Coronary artery (tissue), 2 donors: Measurements from ENCODE around the gene MYBPC1.
A peak's percentile ranks its signal among the peaks of the same experiment; 100 is the strongest.

Experiments
- DNase-seq: peaks from one replicate; pipeline ENCODE4 v3.0.0-alpha.2; 2017; ENCODE audit warnings: low spot score
- H3K27ac ChIP-seq, 2 donors: fragments of 200-600 bp; sonication (generic); one replicate each; pipeline ENCODE4 v1.5.1; 2016 to 2019
- H3K4me3 ChIP-seq: fragments of 200-600 bp; sonication (generic); 2 replicates; pipeline ENCODE4 v1.5.1; 2016; ENCODE audit warnings: mild to moderate bottlenecking, moderate library complexity
- TF ChIP-seq, protein P1 (sequence below): fragments of 200-600 bp; sonication (generic); IDR thresholded peaks from one replicate; pipeline ENCODE4 v1.5.1; 2019; ENCODE audit warnings: antibody characterized with exemption

The MYBPC1 gene

DNA sequence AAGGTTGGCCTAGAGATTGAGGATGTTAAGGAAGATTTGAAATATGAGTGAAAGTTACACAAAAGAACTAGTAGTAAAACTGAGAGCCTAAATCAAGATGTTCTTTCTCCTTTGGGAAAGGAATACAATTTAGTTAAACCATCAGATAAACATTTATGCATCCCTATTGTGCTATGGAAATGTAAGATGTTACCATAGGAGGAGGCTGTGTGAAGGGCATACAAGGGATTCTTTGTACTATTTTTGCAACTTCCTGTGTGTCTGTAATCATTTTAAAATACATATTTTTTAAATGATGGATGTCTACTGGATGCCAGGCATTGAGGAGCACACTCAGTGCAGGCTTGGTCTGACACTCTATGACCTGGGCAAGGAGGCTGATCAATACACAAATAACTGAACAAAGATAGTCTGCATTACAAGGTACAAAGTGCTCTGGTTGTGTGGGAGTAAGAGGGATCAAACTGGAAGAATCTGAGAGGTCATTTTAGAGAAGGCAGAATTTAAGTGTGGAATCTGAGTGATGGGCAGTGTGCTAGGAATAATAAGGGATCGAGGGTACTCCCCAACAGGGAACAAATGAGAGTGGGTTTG is 96.8 kb downstream of the MYBPC1 start:
- no peak overlapping the region for H3K4me3 ChIP-seq
- TF ChIP-seq, protein P1, sequence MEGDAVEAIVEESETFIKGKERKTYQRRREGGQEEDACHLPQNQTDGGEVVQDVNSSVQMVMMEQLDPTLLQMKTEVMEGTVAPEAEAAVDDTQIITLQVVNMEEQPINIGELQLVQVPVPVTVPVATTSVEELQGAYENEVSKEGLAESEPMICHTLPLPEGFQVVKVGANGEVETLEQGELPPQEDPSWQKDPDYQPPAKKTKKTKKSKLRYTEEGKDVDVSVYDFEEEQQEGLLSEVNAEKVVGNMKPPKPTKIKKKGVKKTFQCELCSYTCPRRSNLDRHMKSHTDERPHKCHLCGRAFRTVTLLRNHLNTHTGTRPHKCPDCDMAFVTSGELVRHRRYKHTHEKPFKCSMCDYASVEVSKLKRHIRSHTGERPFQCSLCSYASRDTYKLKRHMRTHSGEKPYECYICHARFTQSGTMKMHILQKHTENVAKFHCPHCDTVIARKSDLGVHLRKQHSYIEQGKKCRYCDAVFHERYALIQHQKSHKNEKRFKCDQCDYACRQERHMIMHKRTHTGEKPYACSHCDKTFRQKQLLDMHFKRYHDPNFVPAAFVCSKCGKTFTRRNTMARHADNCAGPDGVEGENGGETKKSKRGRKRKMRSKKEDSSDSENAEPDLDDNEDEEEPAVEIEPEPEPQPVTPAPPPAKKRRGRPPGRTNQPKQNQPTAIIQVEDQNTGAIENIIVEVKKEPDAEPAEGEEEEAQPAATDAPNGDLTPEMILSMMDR, result no peak
- DNase-seq, result no peak
- H3K27ac ChIP-seq, result no peak overlapping the region

DNA sequence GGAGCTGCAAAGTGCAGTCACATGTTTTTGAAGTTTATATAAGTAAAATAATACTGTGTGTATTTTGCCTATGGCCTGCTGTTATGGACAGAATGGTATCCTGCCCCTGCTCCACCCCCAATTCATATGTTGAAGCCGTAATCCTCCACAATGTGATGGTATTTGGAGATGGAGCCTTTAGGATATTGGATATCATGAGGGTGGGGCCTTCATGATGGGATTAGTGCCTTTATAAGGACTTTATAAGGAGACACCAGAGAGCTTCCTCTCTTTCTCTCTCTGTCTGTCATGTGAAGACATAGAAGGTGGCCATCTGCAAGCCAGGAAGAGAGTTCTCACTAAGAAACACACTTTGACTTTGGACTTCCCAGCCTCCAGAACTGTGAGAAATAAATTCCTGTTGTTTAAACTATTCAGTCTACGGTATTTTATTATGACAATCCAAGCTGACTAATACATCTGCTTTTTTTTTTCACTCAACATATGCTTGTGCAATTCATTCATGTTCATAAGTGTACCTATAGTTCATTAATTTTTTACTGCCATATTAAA is 99.6 kb downstream of the MYBPC1 start:
- Histone ChIP-seq H3K27ac (no peak overlapping the region), H3K4me3 (no peak overlapping the region)
- TF ChIP-seq, protein P1, result no peak
- DNase-seq, result no peak

DNA sequence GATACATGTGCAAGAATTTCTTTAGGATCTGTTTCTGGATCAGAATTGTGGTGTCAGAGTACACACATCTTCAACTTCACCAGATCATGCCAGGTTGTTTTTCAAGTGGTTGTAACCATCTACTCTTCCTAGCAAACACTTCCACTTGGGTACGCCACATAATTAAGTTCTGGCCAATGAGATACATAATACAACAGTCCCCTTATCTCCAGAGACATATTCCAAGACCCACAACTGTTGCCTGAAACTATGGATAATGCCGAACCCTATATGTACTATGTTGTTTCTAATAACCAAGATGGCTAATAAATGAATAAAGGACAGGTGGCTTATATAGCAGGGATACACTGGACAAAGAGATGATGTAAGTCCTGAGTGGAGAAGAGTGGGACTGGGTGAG is 100.2 kb downstream of the MYBPC1 start:
- H3K4me3 ChIP-seq, result no peak overlapping the region
- DNase-seq, result no peak
- TF ChIP-seq, protein P1, result no peak
- H3K27ac ChIP-seq, result no peak overlapping the region

DNA sequence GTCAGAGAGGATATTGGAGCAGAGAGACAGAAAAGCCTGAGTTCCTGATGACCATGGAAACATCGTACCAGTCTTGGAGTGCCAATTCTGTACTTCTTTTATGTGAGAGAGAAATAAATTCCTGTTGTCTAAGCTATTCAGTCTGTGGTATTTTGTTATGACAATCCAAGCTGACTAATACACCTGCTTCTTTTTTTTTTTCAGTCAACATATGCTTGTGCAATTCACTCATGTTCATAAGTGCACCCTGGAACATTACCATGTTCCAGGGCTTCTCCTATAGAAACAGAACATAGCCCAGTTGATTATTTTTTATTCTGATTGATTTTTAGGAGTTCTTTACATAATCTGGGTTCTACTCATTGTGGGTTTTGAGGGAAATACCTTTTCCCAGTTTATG is 100.9 kb downstream of the MYBPC1 start:
- no peak overlapping the region for H3K27ac ChIP-seq
- H3K4me3 ChIP-seq, result no peak overlapping the region
- TF ChIP-seq, protein P1, result no peak
- no peak for DNase-seq

DNA sequence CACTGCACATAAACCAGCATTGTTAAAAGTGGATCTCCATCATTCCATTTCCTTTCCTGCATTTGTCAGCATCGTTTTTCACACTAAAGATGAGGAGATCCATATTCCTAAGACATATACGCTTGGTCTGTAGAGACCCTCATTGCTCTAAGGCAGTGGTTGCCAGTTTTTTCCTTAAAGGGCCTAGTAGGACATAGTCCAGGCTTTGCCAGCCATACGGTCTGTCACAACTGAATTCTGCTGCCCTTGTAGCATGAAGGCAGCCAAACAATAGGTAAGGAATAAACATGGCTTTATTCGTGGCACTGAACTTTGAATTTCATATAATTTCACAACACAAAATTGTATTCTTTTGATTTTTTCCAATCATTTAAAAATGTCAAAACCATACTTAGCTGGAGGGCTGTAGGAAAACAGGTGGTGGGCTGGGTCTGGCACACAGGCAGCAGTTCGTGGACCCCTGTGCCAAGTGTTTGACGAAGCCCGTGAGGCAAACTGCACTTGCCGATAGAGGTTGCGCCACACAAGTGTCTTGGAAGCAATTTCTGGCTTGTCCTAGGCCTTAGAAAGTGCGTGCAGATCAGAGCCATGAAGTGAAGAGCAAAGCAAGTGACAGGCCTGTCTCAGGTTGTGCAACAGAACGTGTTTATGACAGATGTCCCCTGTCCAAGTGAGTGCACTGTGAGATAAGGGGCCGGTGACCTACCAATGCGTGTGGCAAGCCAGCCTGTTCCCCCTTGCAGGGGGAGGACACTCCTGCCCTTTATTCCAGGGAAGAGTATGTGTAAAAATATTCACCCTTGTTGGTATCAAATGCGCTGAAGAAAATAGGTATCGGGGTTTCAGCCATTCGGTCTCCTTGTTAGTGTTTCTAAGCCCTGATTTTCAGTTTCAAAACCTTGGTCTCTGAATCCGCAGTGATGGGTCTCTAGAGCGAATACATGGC is 101.8 kb downstream of the MYBPC1 start:
- Histone ChIP-seq H3K27ac (peak overlapping the region; percentile 84 to 93), H3K4me3 (peak overlapping the region; percentile 89)
- TF ChIP-seq, protein P1, result no peak
- no peak for DNase-seq

DNA sequence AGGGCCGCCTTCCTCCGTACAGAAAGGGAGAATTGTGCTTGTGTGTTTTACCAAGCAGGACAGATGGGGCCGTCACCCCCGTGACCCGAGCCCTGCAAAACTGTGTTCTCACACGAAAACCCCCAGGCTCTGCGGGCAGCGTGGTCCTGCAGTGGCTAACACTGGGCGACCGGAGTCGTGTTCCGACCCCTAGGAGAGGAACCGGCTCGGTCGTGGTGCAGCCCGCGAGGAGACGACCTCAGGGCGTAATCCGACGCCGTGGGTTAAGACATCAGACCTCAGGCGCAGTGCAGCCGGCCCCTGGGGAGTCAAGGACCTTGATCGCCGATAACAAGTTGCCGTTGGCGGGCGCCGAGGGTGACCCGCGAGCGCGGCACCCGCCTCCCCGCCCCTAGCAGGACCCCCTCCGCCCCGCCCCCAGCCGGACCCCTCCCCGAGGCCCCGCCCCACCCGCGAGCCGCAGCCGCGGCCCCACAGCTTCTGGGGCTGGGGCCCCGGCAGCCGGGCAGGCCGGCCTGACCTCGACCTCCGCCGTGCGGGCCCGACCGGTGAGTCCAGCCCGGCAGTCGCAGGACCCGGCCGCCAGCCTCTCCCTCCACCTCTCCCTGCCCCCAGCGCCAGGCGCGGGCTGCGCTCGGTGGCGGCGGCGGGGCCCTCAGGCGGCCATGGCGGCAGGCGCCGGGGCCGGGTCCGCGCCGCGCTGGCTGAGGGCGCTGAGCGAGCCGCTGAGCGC is 102.6 kb downstream of the MYBPC1 start, which contains the start of gene CHPT1:
Gene CHPT1, plus strand, starts transcription at position 444 of the 733 bp plus-strand sequence. Its CDS starts 222 bp downstream, at position 666.
- TF ChIP-seq, protein P1, result no peak
- Histone ChIP-seq H3K27ac (peak within 1 kb of the TSS; percentile 84 to 93), H3K4me3 (peak within 1 kb of the TSS; percentile 89)
- peak; percentile 82 for DNase-seq
